ENCODE measurements around the gene LUC7L3. TPM values are rescaled to one million over a fixed set of nuclear protein-coding genes. Genes with fewer than 3 reads are reported as not detected.

The LUC7L3 gene
- total and polyA plus RNA-seq, 2 of the 13 experiments (the other 11 are each of a cell fraction or from before 2014, with no cell fraction given) = 108 to 120 TPM

GRCh38 chr17:50686494-50687199, 32.8 kb upstream of the LUC7L3 start (continued):
- no peak for TF ChIP-seq ZNF432 (CRISPR knock-in tag; IDR thresholded peaks at IDR 0.05; ENCODE audit: borderline replicate concordance)
- TF ChIP-seq ARID5B (CRISPR knock-in tag; IDR thresholded peaks at IDR 0.05) = peak; percentile 86
- peak; percentile 80 for TF ChIP-seq TFAP4 (IDR thresholded peaks at IDR 0.05; ENCODE audit: borderline replicate concordance, low read depth)
- peak; percentile 92 for TF ChIP-seq ZNF138 (CRISPR knock-in tag; IDR thresholded peaks at IDR 0.05; ENCODE audit: low read depth)
- TF ChIP-seq ZNF839 (CRISPR knock-in tag; IDR thresholded peaks at IDR 0.05; ENCODE audit: borderline replicate concordance) = peak; percentile 62; the same call in 1 of the 2 replicates
- no peak for TF ChIP-seq HDAC6 (IDR thresholded peaks at IDR 0.05; ENCODE audit: low read depth, low read length)
- TF ChIP-seq ZNF75D (CRISPR knock-in tag; IDR thresholded peaks at IDR 0.05; ENCODE audit: borderline replicate concordance) = no peak
- peak; percentile 76; the same call in 1 of the 2 replicates for TF ChIP-seq CHD4 (IDR thresholded peaks at IDR 0.05; ENCODE audit: borderline replicate concordance, low read length)
- no peak; the same call in 1 of the 2 replicates for TF ChIP-seq AKNA (CRISPR knock-in tag; IDR thresholded peaks at IDR 0.05; ENCODE audit: borderline replicate concordance)
- TF ChIP-seq ELF3 (CRISPR knock-in tag; IDR thresholded peaks at IDR 0.05) = peak; percentile 82
- TF ChIP-seq ZNF546 (CRISPR knock-in tag; conservative IDR thresholded peaks at IDR 0.05) = no peak
- 0 out of 2 replicates have a peak, but pooled peaks have one; percentile 24 for TF ChIP-seq ZNF281 (CRISPR knock-in tag; IDR thresholded peaks at IDR 0.05; ENCODE audit: borderline replicate concordance)
- 0 out of 2 replicates have a peak, but pooled peaks have one; percentile 96 for TF ChIP-seq SMYD3 (CRISPR knock-in tag; IDR thresholded peaks at IDR 0.05)
- TF ChIP-seq KLF6 (CRISPR knock-in tag; IDR thresholded peaks at IDR 0.05) = peak; percentile 63; the same call in 1 of the 2 replicates
